ENCODE results near the gene PCK1.

The PCK1 gene

GRCh38 chr20:57526885-57527460 lies 33.9 kb upstream of the PCK1 start:
- Histone ChIP-seq H3K27ac (no peak overlapping the region), H3K27me3 (replicated peaks) (no peaks in the 10 kb centered on the region), H3K36me3 (replicated peaks) (no peaks in the 10 kb centered on the region), H3K4me3 (ENCODE audit: low read depth, low read length) (no peak overlapping the region)
- DNase-seq: no peak
- TF ChIP-seq CTCF (IDR thresholded peaks at IDR 0.05; ENCODE audit: low read depth, low read length, missing control alignments): no peak
- in situ Hi-C loops (cut with HindIII; ENCODE audit: low pct_ligation_motif_present, low sequenced_read_pairs): no loop called here

- Histone ChIP-seq H3K4me3 (ENCODE audit: low read depth, low read length) (no peak overlapping the region), H3K36me3 (replicated peaks) (no peaks in the 10 kb centered on the region), H3K27ac (no peak overlapping the region), H3K27me3 (replicated peaks) (no peaks in the 10 kb centered on the region)
- in situ Hi-C loops (cut with HindIII; ENCODE audit: low pct_ligation_motif_present, low sequenced_read_pairs): no loop called here
- DNase-seq: no peak
- no peak for TF ChIP-seq CTCF (IDR thresholded peaks at IDR 0.05; ENCODE audit: low read depth, low read length, missing control alignments)
Measured at GRCh38 chr20:57527728-57528127, 33.2 kb upstream of the PCK1 start.

DNA sequence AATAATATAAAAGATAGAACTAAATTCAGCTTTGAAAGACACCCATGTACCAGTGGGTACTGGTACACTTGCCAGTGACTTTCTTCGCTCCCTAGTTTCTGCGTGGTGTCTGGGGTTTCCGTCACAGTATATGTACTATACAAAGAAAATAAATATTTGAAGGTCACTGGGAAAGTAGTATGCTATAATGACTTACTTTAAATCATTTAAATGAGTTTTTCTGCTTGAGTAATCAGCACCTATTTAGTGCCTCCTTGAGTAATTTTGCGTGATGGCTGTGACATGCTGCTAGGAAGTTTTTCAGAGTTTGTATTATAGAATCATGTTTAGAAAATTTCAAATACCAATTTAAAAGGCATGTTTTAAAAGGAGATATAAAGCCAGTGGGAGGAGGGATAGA lies 32.8 kb upstream of the PCK1 start:
- H3K27me3 ChIP-seq (replicated peaks): no peaks in the 10 kb centered on the region
- DNase-seq: no peak
- TF ChIP-seq CTCF (IDR thresholded peaks at IDR 0.05; ENCODE audit: low read depth, low read length, missing control alignments): no peak
- no peak overlapping the region for H3K4me3 ChIP-seq (ENCODE audit: low read depth, low read length)
- in situ Hi-C loops (cut with HindIII; ENCODE audit: low pct_ligation_motif_present, low sequenced_read_pairs): no loop called here
- no peaks in the 10 kb centered on the region for H3K36me3 ChIP-seq (replicated peaks)
- H3K27ac ChIP-seq: no peak overlapping the region

GRCh38 chr20:57529160-57529585 lies 31.7 kb upstream of the PCK1 start:
- no peak overlapping the region for H3K4me3 ChIP-seq (ENCODE audit: low read depth, low read length)
- TF ChIP-seq CTCF (IDR thresholded peaks at IDR 0.05; ENCODE audit: low read depth, low read length, missing control alignments): no peak
- in situ Hi-C loops (cut with HindIII; ENCODE audit: low pct_ligation_motif_present, low sequenced_read_pairs): no loop called here

DNA sequence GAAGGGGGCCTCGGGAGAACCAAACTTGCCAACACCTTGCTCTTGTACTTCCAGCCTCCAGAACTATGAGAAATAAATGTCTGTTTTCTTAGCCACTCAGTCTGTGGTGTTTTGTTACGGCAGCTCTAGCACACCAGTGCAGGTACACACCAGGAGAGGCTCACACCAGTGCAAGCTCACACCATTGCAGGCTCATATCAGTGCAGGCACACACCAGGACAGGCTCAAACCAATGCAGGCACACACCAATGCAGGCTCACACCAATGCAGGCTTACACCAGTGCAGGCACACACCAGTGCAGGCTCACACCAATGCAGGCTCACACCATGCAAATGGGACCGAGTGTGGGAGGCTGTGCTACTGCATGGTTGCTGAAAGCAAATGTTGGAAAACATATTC lies 31.1 kb upstream of the PCK1 start:
- Histone ChIP-seq H3K4me3 (ENCODE audit: low read depth, low read length) (no peak overlapping the region), H3K27me3 (replicated peaks) (no peaks in the 10 kb centered on the region), H3K36me3 (replicated peaks) (no peaks in the 10 kb centered on the region), H3K27ac (no peak overlapping the region)
- no peak for TF ChIP-seq CTCF (IDR thresholded peaks at IDR 0.05; ENCODE audit: low read depth, low read length, missing control alignments)
- DNase-seq: no peak
- in situ Hi-C loops (cut with HindIII; ENCODE audit: low pct_ligation_motif_present, low sequenced_read_pairs): no loop called here

More at GRCh38 chr20:57529160-57529585, 31.7 kb upstream of the PCK1 start:
- H3K36me3 ChIP-seq (replicated peaks): no peaks in the 10 kb centered on the region
- no peak overlapping the region for H3K27ac ChIP-seq
- DNase-seq: no peak
- H3K27me3 ChIP-seq (replicated peaks): no peaks in the 10 kb centered on the region

DNA sequence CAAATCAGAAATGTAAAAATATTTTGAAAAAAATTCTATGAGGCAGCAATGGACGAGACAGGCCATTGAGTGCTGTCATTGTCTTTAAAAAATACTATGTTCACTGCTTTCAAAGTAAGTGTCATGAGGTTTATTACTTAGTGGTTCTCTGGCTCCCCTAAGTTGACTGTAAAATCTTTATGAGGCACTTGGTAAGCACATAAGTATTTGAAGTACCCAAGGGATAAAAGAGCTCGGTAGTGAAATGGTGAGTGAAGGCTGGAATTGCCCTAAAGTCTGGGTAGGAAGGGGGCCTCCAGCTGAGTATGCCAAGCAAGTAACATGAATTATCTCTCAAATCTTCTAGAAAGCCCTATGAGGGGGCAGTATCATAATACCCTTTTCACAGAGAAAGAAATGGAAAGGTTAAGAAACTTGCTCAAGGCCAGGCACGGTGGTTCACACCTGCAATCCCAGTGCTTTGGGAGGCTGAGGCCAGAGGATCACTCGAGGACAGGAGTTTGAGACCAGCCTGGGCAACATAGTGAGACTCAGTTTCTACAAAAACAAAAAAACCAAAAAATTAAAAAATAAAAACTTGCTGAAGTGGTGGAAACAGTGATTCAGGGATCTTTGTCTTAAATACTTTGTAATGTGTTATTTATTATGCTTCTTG lies 30.5 kb upstream of the PCK1 start:
- in situ Hi-C loops (cut with HindIII; ENCODE audit: low pct_ligation_motif_present, low sequenced_read_pairs): no loop called here
- Histone ChIP-seq H3K27me3 (replicated peaks) (no peaks in the 10 kb centered on the region), H3K27ac (no peak overlapping the region), H3K4me3 (ENCODE audit: low read depth, low read length) (no peak overlapping the region), H3K36me3 (replicated peaks) (no peaks in the 10 kb centered on the region)
- no peak for DNase-seq
- no peak for TF ChIP-seq CTCF (IDR thresholded peaks at IDR 0.05; ENCODE audit: low read depth, low read length, missing control alignments)
